ENCODE measurements around the gene CRTC3. TPM values are rescaled to one million over a fixed set of nuclear protein-coding genes. Genes with fewer than 3 reads are reported as not detected.

Gene CRTC3
- total RNA-seq, 2 donors from 2014 or later, result 10.5 to 13.0 TPM

DNA sequence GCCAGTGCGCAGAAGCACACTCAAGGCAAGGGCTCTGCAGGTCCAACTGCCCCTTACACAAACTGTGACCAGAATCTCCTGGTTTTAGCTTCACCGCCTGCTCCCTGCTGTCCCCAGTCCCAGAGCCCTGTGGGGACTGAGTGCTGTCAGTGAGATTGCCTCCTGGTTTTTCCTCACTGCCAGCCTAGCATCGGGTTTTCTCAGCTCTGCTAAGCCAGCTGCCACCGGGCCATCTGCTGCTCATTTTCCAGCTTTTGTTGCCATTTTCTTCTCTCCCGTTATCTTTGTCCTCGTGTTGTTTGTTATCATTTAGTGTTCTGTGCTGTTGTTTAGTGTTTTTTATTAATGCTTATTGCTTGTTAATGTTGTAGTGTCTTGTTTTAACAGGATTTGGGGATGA lies 108.0 kb downstream of the CRTC3 start:
- intact Hi-C loops (cut with DNase I), result no loop called here
- DNase-seq (no peak), ATAC-seq (no peak)
- Histone ChIP-seq H3K27ac (no peak overlapping the region), H3K4me3 (no peak overlapping the region), H3K27me3 (no peaks in the 10 kb centered on the region), H3K4me1 (no peaks in the 10 kb centered on the region), H3K36me3 (replicated peaks in 1 of 2; ENCODE audit: insufficient read depth in 1 of 2, low read depth in 2 of 2) (peaks cover 0 to 11% of the 10 kb centered on the region in 2 donors), H3K9me3 (no peaks in the 10 kb centered on the region)
- TF ChIP-seq CTCF (IDR thresholded peaks at IDR 0.05) (no peak), POLR2A (IDR thresholded peaks at IDR 0.05) (no peak)
- WGBS, 2 donors, result 84 to 86% methylated on average over 6 of the region's 6 CpGs

DNA sequence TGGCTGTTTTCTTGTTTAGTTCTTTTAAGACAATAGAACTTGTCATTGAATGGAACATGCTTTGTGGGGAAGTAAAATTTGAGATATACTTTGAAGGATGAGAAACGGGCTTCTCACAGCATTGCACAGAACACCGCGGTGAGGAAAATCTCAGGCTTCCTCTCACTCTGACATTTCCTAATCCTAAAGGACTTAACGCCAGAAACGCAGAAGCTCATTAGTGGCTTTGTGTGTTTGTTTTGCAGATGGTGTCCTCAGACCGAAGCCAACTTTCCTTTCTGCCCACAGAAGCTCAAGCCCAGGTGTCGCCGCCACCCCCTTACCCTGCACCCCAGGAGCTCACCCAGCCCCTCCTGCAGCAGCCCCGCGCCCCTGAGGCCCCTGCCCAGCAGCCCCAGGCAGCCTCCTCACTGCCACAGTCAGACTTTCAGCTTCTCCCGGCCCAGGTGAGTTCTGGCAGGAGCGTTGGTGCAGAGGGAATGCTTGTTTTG lies 108.5 kb downstream of the CRTC3 start:
- Histone ChIP-seq H3K9me3 (no peaks in the 10 kb centered on the region), H3K4me3 (no peak overlapping the region), H3K4me1 (no peaks in the 10 kb centered on the region), H3K36me3 (replicated peaks in 1 of 2; ENCODE audit: insufficient read depth in 1 of 2, low read depth in 2 of 2) (peaks cover 4 to 15% of the 10 kb centered on the region in 2 donors), H3K27ac (no peak overlapping the region), H3K27me3 (no peaks in the 10 kb centered on the region)
- TF ChIP-seq CTCF (IDR thresholded peaks at IDR 0.05), result no peak
- TF ChIP-seq POLR2A (IDR thresholded peaks at IDR 0.05), result no peak
- intact Hi-C loops (cut with DNase I), result no loop called here
- ATAC-seq (no peak), DNase-seq (no peak)
- 77 to 78% methylated on average over 10 to 12 of the region's 12 CpGs for WGBS, 2 donors

DNA sequence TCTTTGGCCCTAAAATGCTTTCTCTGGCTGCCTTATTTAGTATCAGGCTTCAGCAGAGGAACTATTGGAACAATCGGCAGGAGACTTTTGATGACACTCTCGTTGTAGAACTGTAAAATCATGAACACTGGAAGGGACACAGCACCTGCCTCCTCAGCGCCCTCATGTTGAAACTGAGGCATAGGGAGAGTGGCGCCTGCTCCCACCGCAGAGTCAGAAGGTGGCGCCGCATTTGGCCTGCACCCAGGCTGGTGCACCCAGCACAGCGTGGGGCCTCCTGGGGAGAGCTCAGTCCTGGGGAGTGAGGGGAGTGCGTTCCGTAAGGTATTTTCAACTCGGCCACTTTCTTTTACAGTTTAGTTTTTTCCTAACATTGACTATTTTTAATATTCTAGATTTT lies 109.2 kb downstream of the CRTC3 start:
- intact Hi-C loops (cut with DNase I), result no loop called here
- H3K4me3 ChIP-seq, result no peak overlapping the region
- no peaks in the 10 kb centered on the region for H3K9me3 ChIP-seq
- 90 to 93% methylated on average over 11 of the region's 11 CpGs for WGBS, 2 donors
- ATAC-seq (no peak), DNase-seq (no peak)
- no peaks in the 10 kb centered on the region for H3K27me3 ChIP-seq
- H3K36me3 ChIP-seq (replicated peaks in 1 of 2; ENCODE audit: insufficient read depth in 1 of 2, low read depth in 2 of 2), result peaks cover 4 to 15% of the 10 kb centered on the region in 2 donors
- no peaks in the 10 kb centered on the region for H3K4me1 ChIP-seq
- no peak overlapping the region for H3K27ac ChIP-seq
- TF ChIP-seq POLR2A (IDR thresholded peaks at IDR 0.05), result no peak

GRCh38 chr15:90640862-90641261 lies 111.1 kb downstream of the CRTC3 start:
- intact Hi-C loops (cut with DNase I), result no loop called here
- 88 to 90% methylated on average over 8 of the region's 8 CpGs for WGBS, 2 donors
- ATAC-seq, result no peak
- peaks cover 4 to 15% of the 10 kb centered on the region in 2 donors for H3K36me3 ChIP-seq (replicated peaks in 1 of 2; ENCODE audit: insufficient read depth in 1 of 2, low read depth in 2 of 2)
- no peak for DNase-seq
- no peaks in the 10 kb centered on the region for H3K4me1 ChIP-seq
- H3K27ac ChIP-seq, result no peak overlapping the region
- no peak overlapping the region for H3K4me3 ChIP-seq
- no peaks in the 10 kb centered on the region for H3K9me3 ChIP-seq
- no peaks in the 10 kb centered on the region for H3K27me3 ChIP-seq
- TF ChIP-seq POLR2A (IDR thresholded peaks at IDR 0.05), result no peak
- no peak for TF ChIP-seq CTCF (IDR thresholded peaks at IDR 0.05)

DNA sequence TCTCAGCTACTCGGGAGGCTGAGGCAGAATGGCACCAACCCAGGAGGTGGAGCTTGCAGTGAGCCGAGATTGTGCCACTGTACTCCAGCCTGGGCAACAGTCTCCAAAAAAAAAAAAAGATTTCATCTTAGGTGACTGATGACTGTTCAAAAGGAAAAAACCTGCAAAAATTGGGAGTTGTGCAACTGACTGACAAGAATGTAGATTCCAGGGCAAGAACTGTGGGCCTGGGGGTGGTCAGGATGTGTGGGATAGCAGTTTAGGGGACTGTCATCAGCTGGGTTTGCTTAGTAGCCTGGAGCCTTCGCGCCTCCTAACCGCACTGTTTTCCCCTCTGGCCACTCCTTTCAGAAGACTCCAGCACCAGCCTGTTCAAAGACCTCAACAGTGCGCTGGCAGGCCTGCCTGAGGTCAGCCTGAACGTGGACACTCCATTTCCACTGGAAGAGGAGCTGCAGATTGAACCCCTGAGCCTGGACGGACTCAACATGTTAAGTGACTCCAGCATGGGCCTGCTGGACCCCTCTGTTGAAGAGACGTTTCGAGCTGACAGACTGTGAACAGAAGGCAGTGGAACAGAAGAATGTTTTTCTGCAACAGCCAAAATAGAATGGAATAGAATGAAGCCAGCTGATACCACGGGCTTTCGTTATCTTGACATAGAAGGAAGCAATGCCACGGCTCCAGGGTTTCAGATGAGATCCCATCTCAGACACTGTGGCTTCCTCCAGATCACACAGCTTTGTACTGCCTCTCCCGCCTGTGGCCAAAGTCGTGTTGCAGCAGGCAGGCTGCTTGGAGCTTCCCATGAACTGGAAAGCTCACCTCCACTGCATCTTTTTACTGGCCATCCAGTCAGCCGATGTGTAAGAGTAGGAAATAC lies 112.1 kb downstream of the CRTC3 start:
- no peak for ATAC-seq
- no peaks in the 10 kb centered on the region for H3K4me1 ChIP-seq
- intact Hi-C loops (cut with DNase I), result no loop called here

More for the DNA sequence above, 112.1 kb downstream of the CRTC3 start:
- 86 to 91% methylated on average over 14 to 16 of the region's 16 CpGs for WGBS, 2 donors
- Histone ChIP-seq H3K27ac (no peak overlapping the region), H3K27me3 (no peaks in the 10 kb centered on the region), H3K9me3 (no peaks in the 10 kb centered on the region), H3K4me3 (no peak overlapping the region), H3K36me3 (replicated peaks in 1 of 2; ENCODE audit: insufficient read depth in 1 of 2, low read depth in 2 of 2) (peaks cover 4 to 15% of the 10 kb centered on the region in 2 donors)
- DNase-seq, result no peak
- TF ChIP-seq POLR2A (IDR thresholded peaks at IDR 0.05), result no peak
- no peak for TF ChIP-seq CTCF (IDR thresholded peaks at IDR 0.05)
